Astrocyte of the cerebellum (primary cell): Measurements from ENCODE around the gene RPLP2.

Experiments
- DNase-seq: peaks from one replicate; pipeline ENCODE4 v3.0.0-alpha.2; 2011; ENCODE audit warnings: low read depth
- H3K4me3 ChIP-seq: 2 replicates; pipeline ENCODE4 v1.5.1; 2011; ENCODE audit warnings: mild to moderate bottlenecking, low read depth, low read length, moderate library complexity
- in situ Hi-C: cut with HindIII; loops from 2 replicates; pipeline ENCODE4 v1.10.0; 2017; ENCODE audit warnings: low sequenced_read_pairs
- TF ChIP-seq, protein P1 (sequence below): IDR thresholded peaks from 2 replicates; pipeline ENCODE4 v1.5.1; 2012; ENCODE audit warnings: low read length, low read depth, moderate library complexity, mild to moderate bottlenecking; ENCODE audit errors: missing control alignments

The RPLP2 gene

DNA sequence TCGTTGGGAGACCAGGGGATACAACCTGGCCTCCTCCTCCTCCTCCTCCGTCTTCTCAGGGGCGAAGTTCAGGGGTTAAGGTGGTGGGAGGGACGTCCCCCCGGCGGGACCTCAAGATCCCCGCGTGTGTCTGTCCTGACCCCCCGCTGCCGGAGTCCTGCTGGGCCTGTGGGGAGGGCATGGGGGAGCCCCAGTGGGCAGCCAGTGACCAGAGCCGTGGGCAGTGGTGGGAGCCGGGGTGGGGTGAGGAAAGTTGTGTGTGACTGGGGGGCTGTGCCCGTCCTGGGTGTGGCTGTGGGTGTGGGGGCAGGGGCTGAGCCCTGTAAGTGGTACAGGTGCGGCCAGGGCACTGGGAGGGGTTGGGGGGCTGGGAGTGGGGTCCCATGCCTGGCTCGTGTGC, 43.0 kb downstream of the RPLP2 start:
- no peak for DNase-seq
- in situ Hi-C loops: no loop called here

DNA sequence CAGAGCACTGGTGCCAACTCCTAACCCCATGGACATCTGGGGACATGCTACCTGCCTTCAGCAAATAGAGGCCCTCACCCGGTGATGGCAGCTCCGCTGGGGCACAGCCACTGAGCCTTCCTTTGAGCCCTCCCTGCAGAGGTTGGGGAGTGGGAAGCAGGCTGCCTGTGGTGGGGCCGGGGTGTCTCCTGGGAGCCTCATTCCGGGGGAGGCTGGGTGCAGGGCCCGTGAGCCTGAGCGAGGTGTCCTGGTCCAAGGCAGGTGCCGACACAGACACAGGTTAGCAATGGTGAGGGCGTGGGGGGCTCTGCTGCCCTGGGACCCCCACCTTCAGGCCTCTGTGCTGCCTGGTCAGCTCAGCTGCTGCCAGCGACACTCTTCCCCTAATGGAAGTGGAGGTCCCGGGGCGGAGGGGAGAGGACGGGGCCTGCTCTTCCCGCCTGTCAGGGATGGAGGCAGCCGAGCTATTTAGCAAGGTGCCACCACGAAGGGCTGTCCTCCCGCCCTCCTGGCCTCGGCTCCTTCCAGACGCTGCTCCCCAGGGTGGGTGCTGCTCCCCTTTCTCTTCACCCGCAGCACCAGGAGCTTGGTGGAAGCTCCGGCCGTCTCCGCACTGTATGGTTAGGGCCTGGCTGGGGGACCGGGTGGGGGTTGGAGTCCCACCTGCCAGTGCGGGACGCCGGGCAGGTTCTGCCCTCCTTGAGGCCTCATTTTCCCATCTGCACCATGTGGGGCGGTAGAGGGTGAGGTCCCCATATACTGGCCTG, 44.1 kb downstream of the RPLP2 start:
- TF ChIP-seq, protein P1, sequence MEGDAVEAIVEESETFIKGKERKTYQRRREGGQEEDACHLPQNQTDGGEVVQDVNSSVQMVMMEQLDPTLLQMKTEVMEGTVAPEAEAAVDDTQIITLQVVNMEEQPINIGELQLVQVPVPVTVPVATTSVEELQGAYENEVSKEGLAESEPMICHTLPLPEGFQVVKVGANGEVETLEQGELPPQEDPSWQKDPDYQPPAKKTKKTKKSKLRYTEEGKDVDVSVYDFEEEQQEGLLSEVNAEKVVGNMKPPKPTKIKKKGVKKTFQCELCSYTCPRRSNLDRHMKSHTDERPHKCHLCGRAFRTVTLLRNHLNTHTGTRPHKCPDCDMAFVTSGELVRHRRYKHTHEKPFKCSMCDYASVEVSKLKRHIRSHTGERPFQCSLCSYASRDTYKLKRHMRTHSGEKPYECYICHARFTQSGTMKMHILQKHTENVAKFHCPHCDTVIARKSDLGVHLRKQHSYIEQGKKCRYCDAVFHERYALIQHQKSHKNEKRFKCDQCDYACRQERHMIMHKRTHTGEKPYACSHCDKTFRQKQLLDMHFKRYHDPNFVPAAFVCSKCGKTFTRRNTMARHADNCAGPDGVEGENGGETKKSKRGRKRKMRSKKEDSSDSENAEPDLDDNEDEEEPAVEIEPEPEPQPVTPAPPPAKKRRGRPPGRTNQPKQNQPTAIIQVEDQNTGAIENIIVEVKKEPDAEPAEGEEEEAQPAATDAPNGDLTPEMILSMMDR: no peak
- in situ Hi-C loops: no loop called here

More for the DNA sequence above, 43.0 kb downstream of the RPLP2 start:
- no peak overlapping the region for H3K4me3 ChIP-seq
- TF ChIP-seq, protein P1: no peak

DNA sequence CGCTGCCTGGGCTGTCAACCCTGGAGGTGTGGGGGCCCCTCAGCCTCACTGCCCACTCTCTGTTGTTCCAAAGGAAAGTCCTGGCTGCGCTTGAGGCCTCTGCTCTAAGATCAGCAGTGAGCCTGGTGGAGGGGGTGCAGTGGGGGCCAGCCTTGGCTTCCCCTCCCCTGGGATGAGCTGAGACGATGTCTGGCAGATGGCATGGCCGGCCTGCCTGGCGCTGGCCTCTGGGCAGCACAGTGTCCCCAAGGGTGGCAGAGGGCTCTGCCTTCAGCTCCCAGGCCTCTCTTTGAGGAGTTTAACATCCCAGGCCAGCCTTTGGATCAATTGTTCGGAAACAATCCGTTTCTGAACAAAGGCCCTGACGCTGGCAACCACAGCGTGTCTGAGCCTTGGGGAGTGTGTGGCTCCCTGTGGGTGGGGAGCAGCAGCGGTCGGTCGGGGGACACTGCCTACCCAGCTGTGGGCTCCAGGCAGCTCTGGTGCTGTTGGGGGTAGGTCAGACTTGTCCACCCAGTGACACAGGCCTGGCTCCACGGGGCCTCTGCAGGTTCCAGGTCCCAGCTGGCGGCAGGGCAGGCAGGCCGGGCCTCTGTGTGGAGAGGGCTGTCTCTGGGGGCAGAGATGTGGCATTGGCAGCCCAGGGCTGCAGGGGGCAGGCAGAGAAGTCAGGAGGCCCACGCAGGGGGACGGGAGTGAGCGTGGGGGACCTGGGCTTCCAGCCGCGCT, 45.0 kb downstream of the RPLP2 start:
- in situ Hi-C loops: no loop called here
- no peak for DNase-seq
- TF ChIP-seq, protein P1: no peak
- no peak overlapping the region for H3K4me3 ChIP-seq

More for the DNA sequence above, 44.1 kb downstream of the RPLP2 start:
- H3K4me3 ChIP-seq: no peak overlapping the region
- DNase-seq: no peak

DNA sequence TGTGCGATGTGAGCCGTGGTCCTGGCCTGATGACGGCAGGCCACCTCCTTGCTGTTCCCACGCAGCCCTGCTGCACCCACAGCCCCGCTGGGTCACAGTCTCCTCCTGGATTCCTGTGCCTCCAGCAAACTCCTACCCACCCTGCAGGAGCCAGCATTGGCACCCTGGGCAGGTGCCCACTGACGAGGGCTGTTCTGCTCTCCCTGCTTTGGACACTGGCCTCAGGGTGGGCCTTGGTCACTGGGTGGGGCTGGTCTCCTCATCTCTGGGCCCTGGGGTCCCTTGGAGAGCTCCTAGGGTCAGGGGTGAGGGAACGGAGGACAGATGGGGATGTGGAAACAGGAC, 45.5 kb downstream of the RPLP2 start:
- no peak for DNase-seq
- in situ Hi-C loops: no loop called here
- TF ChIP-seq, protein P1: no peak
- H3K4me3 ChIP-seq: no peak overlapping the region

DNA sequence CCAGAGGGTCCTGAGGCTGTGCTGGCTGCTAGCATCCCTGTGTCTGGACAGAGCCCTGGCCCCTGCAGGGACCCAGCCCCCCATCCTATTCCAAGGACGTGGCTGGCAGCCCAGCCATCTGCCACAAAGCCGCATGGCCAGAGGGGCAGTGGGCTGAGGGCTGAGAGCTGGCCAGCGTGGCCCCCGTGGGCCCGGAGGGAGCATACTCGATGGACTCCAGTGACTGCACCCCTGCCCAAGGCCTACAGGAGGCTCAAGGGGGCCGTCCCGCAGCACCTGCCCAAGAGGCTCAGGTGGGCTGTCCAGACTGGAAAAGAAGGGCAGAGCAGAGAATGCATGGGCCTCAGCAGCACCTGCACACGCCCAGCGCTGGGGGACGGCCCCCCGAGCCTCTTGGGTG, 46.0 kb downstream of the RPLP2 start:
- in situ Hi-C loops: no loop called here
- no peak for DNase-seq
- H3K4me3 ChIP-seq: no peak overlapping the region
- TF ChIP-seq, protein P1: no peak

DNA sequence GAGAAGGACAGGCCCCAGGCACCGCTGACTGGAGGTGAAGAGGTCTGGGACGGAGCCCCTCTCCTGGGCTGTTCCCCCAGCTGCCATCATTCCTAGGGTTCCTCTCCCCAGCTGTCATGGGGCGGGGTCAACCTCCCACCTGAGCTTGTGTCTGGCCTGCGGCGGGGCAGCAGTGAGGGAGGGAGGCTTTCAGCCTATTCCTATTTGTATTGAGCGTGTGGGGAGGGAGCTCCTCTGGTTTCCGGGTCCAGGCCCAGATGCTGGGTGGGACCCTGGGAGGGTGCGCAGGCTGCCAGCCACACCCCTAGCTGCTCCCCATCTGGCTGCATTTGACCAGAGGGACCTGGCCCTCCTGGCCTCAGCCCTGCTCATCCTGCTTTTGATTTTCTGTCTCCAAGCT, 46.6 kb downstream of the RPLP2 start:
- in situ Hi-C loops: no loop called here
- no peak overlapping the region for H3K4me3 ChIP-seq
- no peak for DNase-seq
- TF ChIP-seq, protein P1: no peak
